GM12872 (cell line): ENCODE results near the gene YTHDC1.

Experiments used
- CTCF ChIP-seq: IDR thresholded peaks from 3 replicates; pipeline ENCODE4 v1.5.1; 2011; ENCODE audit warnings: low read depth, mild to moderate bottlenecking, low read length, moderate library complexity; ENCODE audit not compliant: insufficient read depth

The YTHDC1 gene

GRCh38 chr4:68383115-68383514 lies 33.2 kb upstream of the YTHDC1 start:
- TF ChIP-seq CTCF, result no peak

GRCh38 chr4:68378226-68378625 lies 28.3 kb upstream of the YTHDC1 start:
- TF ChIP-seq CTCF, result no peak

- TF ChIP-seq CTCF, result peak; percentile 84
Measured at GRCh38 chr4:68375667-68376559, 26.0 kb upstream of the YTHDC1 start.

- no peak for TF ChIP-seq CTCF
Measured at GRCh38 chr4:68373513-68373912, 23.6 kb upstream of the YTHDC1 start.

- no peak for TF ChIP-seq CTCF
Measured at GRCh38 chr4:68372588-68372987, 22.7 kb upstream of the YTHDC1 start.

GRCh38 chr4:68369142-68369805 lies 19.4 kb upstream of the YTHDC1 start:
- no peak for TF ChIP-seq CTCF

- TF ChIP-seq CTCF, result no peak
Measured at GRCh38 chr4:68368691-68369131, 18.8 kb upstream of the YTHDC1 start.
